SK-N-MC (cell line): ENCODE data around the gene SMIM12.

Experiments
- EZH2 ChIP-seq: fragments of 200-600 bp; sonication (generic); IDR thresholded peaks from one replicate; pipeline ENCODE4 v1.6.1; 2017; ENCODE audit warnings: antibody characterized with exemption
- POLR2AphosphoS5 ChIP-seq: IDR thresholded peaks from 2 replicates; pipeline ENCODE4 v1.6.1; 2012; ENCODE audit warnings: mild to moderate bottlenecking, low read depth, low read length, borderline replicate concordance

GRCh38 chr1:34863501-34863900 is 4.0 kb upstream of the SMIM12 start:
- no peak for TF ChIP-seq EZH2
- no peak for TF ChIP-seq POLR2AphosphoS5
